GM12878 (cell line): ENCODE results near the gene CASK. TPM values are rescaled to one million over a fixed set of nuclear protein-coding genes. Genes with fewer than 3 reads are reported as not detected.

Experiments used
- ATAC-seq: fragments of 200-7000 bp; cut with Tn5 transposase; 3 replicates; pipeline ENCODE4 v1.9.1; 2020; ENCODE audit warnings: mild to moderate bottlenecking, moderate library complexity
- BruUV-seq: library from RNA; stranded (reverse); fragments of 400-500 nt; replicated peaks from 2 replicates; lab custom pipeline; 2021; lab: Mats Ljungman, UMichigan
- CTCF ChIA-PET: fragments of 300-600 bp; sonication (Branson Sonifier 250); formaldehyde crosslinking; extraction: SDS; loops from one replicate; lab custom pipeline; 2021; ENCODE audit warnings: inconsistent platforms; lab: Yijun Ruan, JAX
- POLR2A ChIA-PET: fragments of 350-600 bp; formaldehyde crosslinking; extraction: SDS; loops from one replicate; lab custom pipeline; 2021; ENCODE audit warnings: inconsistent platforms; lab: Charles Lee
- RAD21 ChIA-PET: fragments of 300-600 bp; sonication (Branson Sonifier 250); formaldehyde crosslinking; loops from one replicate; lab custom pipeline; 2023; ENCODE audit warnings: antibody characterized with exemption; ENCODE audit not compliant: unreplicated experiment; lab: Charles Lee
- SMC1A ChIA-PET: fragments of 300-600 bp; sonication (Branson Sonifier 250); formaldehyde crosslinking; loops from one replicate; lab custom pipeline; 2023; ENCODE audit not compliant: unreplicated experiment, uncharacterized antibody; lab: Charles Lee
- DNase-seq: peaks from one replicate; pipeline ENCODE4 v3.0.0-alpha.2; 2011; ENCODE audit warnings: low read depth, low spot score
- FAIRE-seq: peaks from 3 replicates; lab custom pipeline; 2011; peaks lifted over from hg19 to GRCh38; lab: Jason Lieb, UNC
- H2AFZ ChIP-seq: 2 replicates; pipeline ENCODE4 v1.6.0; 2011; ENCODE audit warnings: low read depth, low read length, control low read depth; ENCODE audit not compliant: control insufficient read depth
- H3K27ac ChIP-seq: 2 replicates; pipeline ENCODE4 v1.5.1; 2011; ENCODE audit warnings: control low read depth; ENCODE audit not compliant: control insufficient read depth, insufficient read depth
- H3K27me3 ChIP-seq, 2 experiments: replicated peaks in 1 of 2; 2 replicates each; pipeline versions ENCODE4 v1.6.0 to v1.6.1; 2011; ENCODE audit warnings: low read length in 1 of 2; ENCODE audit not compliant: control insufficient read depth in 2 of 2, insufficient read depth in 2 of 2
- H3K36me3 ChIP-seq, 2 experiments: 2 replicates each; pipeline ENCODE4 v1.5.1; 2011; ENCODE audit warnings: low read length in 1 of 2; ENCODE audit not compliant: control insufficient read depth in 2 of 2, insufficient read depth in 2 of 2
- H3K4me1 ChIP-seq: 2 replicates; pipeline ENCODE4 v1.6.1; 2011; ENCODE audit warnings: mild to moderate bottlenecking, low read length, moderate library complexity, mixed read lengths; ENCODE audit not compliant: control insufficient read depth, insufficient read depth
- H3K4me2 ChIP-seq: 2 replicates; pipeline ENCODE4 v1.6.0; 2011; ENCODE audit warnings: control low read depth; ENCODE audit not compliant: control insufficient read depth, insufficient read depth
- H3K4me3 ChIP-seq: fragments of 200-600 bp; sonication (generic); 2 replicates; pipeline ENCODE4 v1.5.1; 2016
- H3K79me2 ChIP-seq: 2 replicates; pipeline ENCODE4 v1.6.0; 2011; ENCODE audit warnings: low read length; ENCODE audit not compliant: control insufficient read depth, insufficient read depth
- H3K9ac ChIP-seq: 2 replicates; pipeline ENCODE4 v1.8.0; 2011; ENCODE audit warnings: low read length, control low read depth, mixed read lengths; ENCODE audit not compliant: control insufficient read depth, insufficient read depth
- H3K9me3 ChIP-seq: replicated peaks from 3 replicates; pipeline ENCODE4 v1.5.1; 2011; ENCODE audit warnings: mild to moderate bottlenecking, low read length; ENCODE audit not compliant: control insufficient read depth, insufficient read depth
- H4K20me1 ChIP-seq: 2 replicates; pipeline ENCODE4 v1.6.0; 2011; ENCODE audit not compliant: control insufficient read depth, insufficient read depth
- E4F1 ChIP-seq: fragments of 450-650 bp; IDR thresholded peaks from 2 replicates; pipeline ENCODE4 v1.6.1; 2018; ENCODE audit warnings: borderline replicate concordance, mild to moderate bottlenecking; ENCODE audit not compliant: partially characterized antibody
- KDM1A ChIP-seq: fragments of 200-600 bp; sonication (generic); IDR thresholded peaks from 2 replicates; pipeline ENCODE4 v1.6.1; 2016; ENCODE audit warnings: borderline replicate concordance
- SRF ChIP-seq, 2 experiments: IDR thresholded peaks; 2 replicates each; pipeline ENCODE4 v1.6.1; 2011; ENCODE audit warnings: low read depth in 2 of 2, low read length in 2 of 2, mild to moderate bottlenecking in 1 of 2, moderate library complexity in 1 of 2
- ZNF592 ChIP-seq: fragments of 450-650 bp; IDR thresholded peaks from 2 replicates; pipeline ENCODE4 v1.6.1; 2017; ENCODE audit warnings: mild to moderate bottlenecking, moderate library complexity
- in situ Hi-C: fragments of 300-500 bp; cut with MboI; formaldehyde crosslinking; loops from 9 replicates; pipeline ENCODE4 v1.14.3; 2018; ENCODE audit warnings: mixed read lengths
- intact Hi-C: fragments of 100-400 bp; cut with micrococcal nuclease; formaldehyde crosslinking; loops from one replicate; pipeline ENCODE4 v1.14.2; 2022; ENCODE audit not compliant: unreplicated experiment
- polyA plus RNA-seq, 11 experiments: library from polyadenylated mRNA; depleted of rRNA in 4 of 11; unstranded in 6 of 11; stranded (reverse) in 5 of 11; fragments of >200 nt; fragmentation: Nextera tagmentation in 4 of 11; fragmentation: Illumina TruSeq in 1 of 11; extraction: Ambion mirVana in 4 of 11; extraction: Trizol in 1 of 11; gene quantifications; 1 replicate in 1 of 11; 2 replicates in 10 of 11; pipeline versions ENCODE4 v1.2.1 to v1.2.3, GENCODE V29; 2011 to 2016; ENCODE audit warnings: inconsistent platforms in 2 of 11, missing spikeins in 2 of 11, low read depth in 1 of 11
- total RNA-seq, 4 experiments: library from RNA; depleted of rRNA in 3 of 4; stranded (reverse); fragments of >200 nt in 3 of 4; fragmentation: Illumina TruSeq in 1 of 4; extraction: Trizol in 1 of 4; gene quantifications; 2 replicates each; pipeline versions ENCODE4 v1.2.1 to v1.2.3, GENCODE V29; 2013 to 2021
- TF ChIP-seq, protein P1 (sequence below): fragments of 450-650 bp; formaldehyde crosslinking; IDR thresholded peaks from 2 replicates; pipeline ENCODE4 v1.5.0; 2022; ENCODE audit warnings: mild to moderate bottlenecking, missing genetic modification characterization

Gene CASK
- total and polyA plus RNA-seq, 10 of the 15 experiments (the other 5 are each of a cell fraction or from before 2014, with no cell fraction given) = 0.60 to 45.9 (median 4.8) TPM

DNA sequence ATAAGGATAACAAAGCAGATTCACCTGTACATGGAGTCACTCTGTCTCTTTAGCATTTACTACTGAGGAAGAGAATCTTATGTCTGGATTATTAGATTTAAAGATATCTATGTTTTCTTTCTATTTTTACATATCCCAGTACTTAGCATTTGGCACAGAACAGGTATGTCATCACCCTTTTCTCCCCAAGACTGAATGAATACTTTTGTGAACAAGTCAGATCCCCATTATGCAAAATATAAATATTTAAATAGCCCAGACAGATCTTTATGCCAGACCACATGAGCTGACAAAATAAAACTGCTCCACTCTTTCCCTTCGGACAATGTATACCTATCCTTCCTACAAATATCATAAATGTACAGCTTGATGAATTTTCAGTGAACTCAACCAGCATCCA, 94.5 kb downstream of the CASK start (continued):
- TF ChIP-seq ZNF592 = no peak
- TF ChIP-seq KDM1A = no peak
- TF ChIP-seq E4F1 = no peak

GRCh38 chrX:41827886-41828285, 95.5 kb downstream of the CASK start:
- POLR2A ChIA-PET = interaction anchor here (0.6 kb wide), 1 partner anchor 94 kb away, joined by 6 read pairs; no protein-coding TSS in a partner anchor
- no peak for TF ChIP-seq SRF (IDR thresholded peaks at IDR 0.05; ENCODE audit: low read depth in 2 of 2, low read length in 2 of 2)
- TF ChIP-seq, protein P1, sequence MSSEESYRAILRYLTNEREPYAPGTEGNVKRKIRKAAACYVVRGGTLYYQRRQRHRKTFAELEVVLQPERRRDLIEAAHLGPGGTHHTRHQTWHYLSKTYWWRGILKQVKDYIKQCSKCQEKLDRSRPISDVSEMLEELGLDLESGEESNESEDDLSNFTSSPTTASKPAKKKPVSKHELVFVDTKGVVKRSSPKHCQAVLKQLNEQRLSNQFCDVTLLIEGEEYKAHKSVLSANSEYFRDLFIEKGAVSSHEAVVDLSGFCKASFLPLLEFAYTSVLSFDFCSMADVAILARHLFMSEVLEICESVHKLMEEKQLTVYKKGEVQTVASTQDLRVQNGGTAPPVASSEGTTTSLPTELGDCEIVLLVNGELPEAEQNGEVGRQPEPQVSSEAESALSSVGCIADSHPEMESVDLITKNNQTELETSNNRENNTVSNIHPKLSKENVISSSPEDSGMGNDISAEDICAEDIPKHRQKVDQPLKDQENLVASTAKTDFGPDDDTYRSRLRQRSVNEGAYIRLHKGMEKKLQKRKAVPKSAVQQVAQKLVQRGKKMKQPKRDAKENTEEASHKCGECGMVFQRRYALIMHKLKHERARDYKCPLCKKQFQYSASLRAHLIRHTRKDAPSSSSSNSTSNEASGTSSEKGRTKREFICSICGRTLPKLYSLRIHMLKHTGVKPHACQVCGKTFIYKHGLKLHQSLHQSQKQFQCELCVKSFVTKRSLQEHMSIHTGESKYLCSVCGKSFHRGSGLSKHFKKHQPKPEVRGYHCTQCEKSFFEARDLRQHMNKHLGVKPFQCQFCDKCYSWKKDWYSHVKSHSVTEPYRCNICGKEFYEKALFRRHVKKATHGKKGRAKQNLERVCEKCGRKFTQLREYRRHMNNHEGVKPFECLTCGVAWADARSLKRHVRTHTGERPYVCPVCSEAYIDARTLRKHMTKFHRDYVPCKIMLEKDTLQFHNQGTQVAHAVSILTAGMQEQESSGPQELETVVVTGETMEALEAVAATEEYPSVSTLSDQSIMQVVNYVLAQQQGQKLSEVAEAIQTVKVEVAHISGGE (CRISPR knock-in tag) = no peak

More at GRCh38 chrX:41827886-41828285, 95.5 kb downstream of the CASK start:
- no peaks in the 10 kb centered on the region for H3K4me1 ChIP-seq
- intact Hi-C loops = no loop called here
- H3K4me3 ChIP-seq = no peak overlapping the region
- RAD21 ChIA-PET = interaction anchor here (1.1 to 1.2 kb wide), 2 partner anchors 29 to 31 kb away, joined by 3 to 4 read pairs; no protein-coding TSS in a partner anchor
- H4K20me1 ChIP-seq = no peaks in the 10 kb centered on the region
- H3K79me2 ChIP-seq = no peaks in the 10 kb centered on the region
- no peak for FAIRE-seq
- H3K27ac ChIP-seq = no peak overlapping the region
- H3K9ac ChIP-seq = no peak overlapping the region
- H3K4me2 ChIP-seq = no peak overlapping the region
- CTCF ChIA-PET = interaction anchor here (0.5 to 1.2 kb wide), 3 partner anchors 29 to 175 kb away, joined by 3 to 4 read pairs (median 3); no protein-coding TSS in a partner anchor
- no peaks in the 10 kb centered on the region for H3K9me3 ChIP-seq
- DNase-seq = no peak
- no peak for ATAC-seq
- BruUV-seq = no TSS peak
- no peak overlapping the region for H2AFZ ChIP-seq
- H3K36me3 ChIP-seq = no peaks in the 10 kb centered on the region
- no peaks in the 10 kb centered on the region for H3K27me3 ChIP-seq
- in situ Hi-C loops = no loop called here
- SMC1A ChIA-PET = interaction anchor here (0.7 to 1.4 kb wide), 4 partner anchors 9 to 90 kb away, joined by 3 read pairs; no protein-coding TSS in a partner anchor
